ENCODE data around the gene ARHGEF9.
"Not testable (repeated sequence)": the region's sequence is repeated elsewhere in the genome, so short reads cannot be mapped to it uniquely, and the experiment has no call there.

The ARHGEF9 gene

DNA sequence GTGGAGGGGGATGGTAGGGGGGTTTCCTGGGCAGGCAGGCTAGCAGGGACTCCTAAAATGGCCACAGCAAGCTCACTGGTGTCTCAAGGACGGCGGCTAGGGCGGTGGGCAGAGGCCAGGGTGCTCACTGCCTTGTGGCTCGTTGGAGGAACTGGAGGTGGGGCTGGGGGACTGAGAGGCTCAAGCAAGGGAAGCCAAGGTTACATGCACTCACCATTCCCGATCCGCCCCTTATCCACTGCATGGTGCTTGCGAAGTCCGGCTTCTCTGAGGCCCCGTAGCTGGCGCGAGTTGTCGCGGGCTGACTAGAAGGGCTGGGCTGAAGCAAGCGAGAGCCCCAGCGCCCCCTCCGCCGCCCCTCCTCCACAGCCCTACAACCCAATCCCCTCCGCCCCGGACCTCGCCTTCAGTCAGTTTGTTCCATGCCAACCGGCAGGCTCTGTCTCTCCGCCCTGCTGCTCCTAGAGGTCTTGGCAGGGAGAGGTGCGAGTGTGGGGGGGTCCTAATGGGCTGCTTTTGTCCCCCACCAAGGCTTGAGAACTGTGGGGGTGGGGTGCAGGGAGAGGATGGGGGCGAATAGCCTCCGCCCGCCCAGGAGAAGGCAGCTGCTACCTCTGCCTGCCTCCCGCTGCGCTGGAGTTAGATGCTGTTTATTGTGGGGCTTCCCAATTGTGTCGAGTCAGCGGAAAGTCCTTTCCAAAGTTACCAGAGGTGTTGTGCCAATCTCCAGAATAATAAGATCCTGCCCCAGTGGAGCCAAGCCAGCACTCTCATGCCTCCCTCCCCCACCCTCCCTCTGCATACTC is at the start of gene ARHGEF9:
Gene ARHGEF9 (minus strand): TSS at position 313 of the 806 bp plus-strand sequence. CDS start 69 bp downstream, at position 244.
- H3K9ac ChIP-seq (ENCODE audit: low read length) = peak within 1 kb of the TSS; percentile 34
- no peak within 1 kb of the TSS for H3K4me3 ChIP-seq (ENCODE audit: low read length)

GRCh38 chrX:63825446-63825845 is 40.4 kb upstream of the ARHGEF9 start:
- H3K9ac ChIP-seq (ENCODE audit: low read length); H3K9me3 ChIP-seq (ENCODE audit: control insufficient read depth, low read length); H3K36me3 ChIP-seq (ENCODE audit: control insufficient read depth, insufficient read depth, low read length); H3K4me1 ChIP-seq (ENCODE audit: control insufficient read depth, insufficient read depth, low read length); H3K4me3 ChIP-seq (ENCODE audit: low read length); H3K27me3 ChIP-seq (ENCODE audit: control insufficient read depth, insufficient read depth, low read length): not testable (repeated sequence)

More for the DNA sequence above, at the start of gene ARHGEF9:
- no peaks in the 10 kb centered on the region for H3K9me3 ChIP-seq (ENCODE audit: control insufficient read depth, low read length)
- H3K4me1 ChIP-seq (ENCODE audit: control insufficient read depth, insufficient read depth, low read length) = no peaks in the 10 kb centered on the region
- no peaks in the 10 kb centered on the region for H3K27me3 ChIP-seq (ENCODE audit: control insufficient read depth, insufficient read depth, low read length)
- no peaks in the 10 kb centered on the region for H3K36me3 ChIP-seq (ENCODE audit: control insufficient read depth, insufficient read depth, low read length)

- no peaks in the 10 kb centered on the region for H3K27me3 ChIP-seq (ENCODE audit: control insufficient read depth, insufficient read depth, low read length)
- H3K9ac ChIP-seq (ENCODE audit: low read length) = no peak overlapping the region
- no peak overlapping the region for H3K4me3 ChIP-seq (ENCODE audit: low read length)
- no peaks in the 10 kb centered on the region for H3K4me1 ChIP-seq (ENCODE audit: control insufficient read depth, insufficient read depth, low read length)
- no peaks in the 10 kb centered on the region for H3K9me3 ChIP-seq (ENCODE audit: control insufficient read depth, low read length)
- no peaks in the 10 kb centered on the region for H3K36me3 ChIP-seq (ENCODE audit: control insufficient read depth, insufficient read depth, low read length)
Measured at GRCh38 chrX:63818156-63818555, 33.1 kb upstream of the ARHGEF9 start.

DNA sequence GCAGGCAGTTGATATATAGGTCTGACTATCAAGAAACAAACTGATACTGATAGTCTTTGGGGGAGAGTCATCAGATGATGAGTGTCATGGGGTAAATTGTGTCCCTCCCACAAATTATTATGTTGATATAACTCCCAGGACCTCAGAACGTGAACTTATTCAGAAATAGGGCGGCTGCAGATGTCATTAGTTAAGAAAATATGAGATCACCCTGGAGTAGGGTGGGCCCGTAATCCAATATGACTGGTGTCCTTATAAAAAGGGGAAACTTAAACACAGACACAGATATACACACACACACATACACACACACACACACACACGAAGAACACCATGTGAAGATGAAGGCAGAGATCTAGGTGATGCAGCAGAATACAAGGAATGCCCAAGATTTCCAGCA is 32.7 kb upstream of the ARHGEF9 start:
- Histone ChIP-seq H3K9me3 (ENCODE audit: control insufficient read depth, low read length) (no peaks in the 10 kb centered on the region), H3K9ac (ENCODE audit: low read length) (no peak overlapping the region), H3K27me3 (ENCODE audit: control insufficient read depth, insufficient read depth, low read length) (no peaks in the 10 kb centered on the region), H3K4me1 (ENCODE audit: control insufficient read depth, insufficient read depth, low read length) (no peaks in the 10 kb centered on the region), H3K36me3 (ENCODE audit: control insufficient read depth, insufficient read depth, low read length) (no peaks in the 10 kb centered on the region), H3K4me3 (ENCODE audit: low read length) (no peak overlapping the region)

DNA sequence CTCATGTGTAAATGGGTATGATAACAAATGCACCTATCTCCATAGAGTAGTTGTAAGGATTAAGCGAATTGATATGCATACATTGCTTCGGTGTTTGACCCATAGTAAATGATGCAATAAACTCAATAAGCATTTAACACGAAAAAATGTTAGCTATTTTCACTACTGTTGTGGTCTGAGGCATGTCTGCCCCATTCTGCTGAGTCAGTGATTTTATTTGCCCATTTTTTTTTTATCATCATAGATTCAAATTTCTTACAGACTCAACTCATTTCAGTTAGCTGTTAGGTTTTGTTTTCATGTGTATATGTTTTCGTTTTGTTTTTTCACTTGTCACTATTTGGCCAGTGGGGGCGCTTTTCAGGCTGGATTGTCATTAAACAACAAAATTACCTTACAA is 27.8 kb upstream of the ARHGEF9 start:
- Histone ChIP-seq H3K9me3 (ENCODE audit: control insufficient read depth, low read length) (no peaks in the 10 kb centered on the region), H3K36me3 (ENCODE audit: control insufficient read depth, insufficient read depth, low read length) (no peaks in the 10 kb centered on the region), H3K4me3 (ENCODE audit: low read length) (no peak overlapping the region), H3K4me1 (ENCODE audit: control insufficient read depth, insufficient read depth, low read length) (no peaks in the 10 kb centered on the region), H3K9ac (ENCODE audit: low read length) (no peak overlapping the region), H3K27me3 (ENCODE audit: control insufficient read depth, insufficient read depth, low read length) (no peaks in the 10 kb centered on the region)

DNA sequence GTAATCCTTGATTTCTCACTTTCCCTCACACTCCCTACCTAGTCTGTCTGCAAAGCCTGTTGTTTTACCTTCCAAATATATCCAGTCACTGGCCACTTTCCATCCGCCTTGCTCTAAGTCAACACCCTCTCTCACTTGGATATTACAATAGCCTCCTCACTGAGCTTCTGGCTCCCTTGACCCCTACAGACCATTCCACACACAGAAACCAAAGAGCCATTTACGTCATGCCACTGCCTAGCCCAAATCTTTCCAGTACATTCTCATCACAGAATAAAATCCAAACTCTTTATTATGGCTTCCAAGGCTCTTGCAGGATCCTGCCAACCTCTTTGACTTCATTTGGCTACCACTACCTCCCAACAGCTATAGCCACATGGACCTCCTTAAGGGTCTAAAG is 25.7 kb upstream of the ARHGEF9 start:
- H3K36me3 ChIP-seq (ENCODE audit: control insufficient read depth, insufficient read depth, low read length) = no peaks in the 10 kb centered on the region
- no peaks in the 10 kb centered on the region for H3K4me1 ChIP-seq (ENCODE audit: control insufficient read depth, insufficient read depth, low read length)
- H3K4me3 ChIP-seq (ENCODE audit: low read length) = no peak overlapping the region
- no peak overlapping the region for H3K9ac ChIP-seq (ENCODE audit: low read length)
- no peaks in the 10 kb centered on the region for H3K27me3 ChIP-seq (ENCODE audit: control insufficient read depth, insufficient read depth, low read length)
- H3K9me3 ChIP-seq (ENCODE audit: control insufficient read depth, low read length) = no peaks in the 10 kb centered on the region

GRCh38 chrX:63809173-63809572 is 24.2 kb upstream of the ARHGEF9 start:
- no peaks in the 10 kb centered on the region for H3K4me1 ChIP-seq (ENCODE audit: control insufficient read depth, insufficient read depth, low read length)
- H3K4me3 ChIP-seq (ENCODE audit: low read length) = no peak overlapping the region
- H3K9ac ChIP-seq (ENCODE audit: low read length) = no peak overlapping the region
- no peaks in the 10 kb centered on the region for H3K27me3 ChIP-seq (ENCODE audit: control insufficient read depth, insufficient read depth, low read length)
- H3K36me3 ChIP-seq (ENCODE audit: control insufficient read depth, insufficient read depth, low read length) = no peaks in the 10 kb centered on the region
- no peaks in the 10 kb centered on the region for H3K9me3 ChIP-seq (ENCODE audit: control insufficient read depth, low read length)

GRCh38 chrX:63795406-63795805 is 10.4 kb upstream of the ARHGEF9 start:
- not testable (repeated sequence) for H3K27me3 ChIP-seq (ENCODE audit: control insufficient read depth, insufficient read depth, low read length); H3K9ac ChIP-seq (ENCODE audit: low read length); H3K4me1 ChIP-seq (ENCODE audit: control insufficient read depth, insufficient read depth, low read length); H3K4me3 ChIP-seq (ENCODE audit: low read length); H3K9me3 ChIP-seq (ENCODE audit: control insufficient read depth, low read length); H3K36me3 ChIP-seq (ENCODE audit: control insufficient read depth, insufficient read depth, low read length)

DNA sequence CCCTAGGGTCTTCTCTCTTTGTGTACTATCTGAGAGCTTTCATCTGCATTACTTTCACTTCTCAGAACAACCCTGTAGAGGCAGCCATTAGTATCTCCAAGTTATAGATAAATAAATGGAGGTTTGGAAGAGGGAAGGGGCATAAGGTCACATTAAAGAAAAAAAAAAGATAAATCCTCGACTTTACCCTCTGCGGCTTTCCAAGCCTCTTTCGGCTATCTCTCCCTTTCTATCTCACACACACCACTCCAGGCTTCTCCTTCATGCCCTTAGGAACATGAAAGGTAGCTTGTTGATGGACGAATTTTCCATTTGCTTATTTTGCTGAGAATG is 660 bp upstream of the ARHGEF9 start:
- H3K9ac ChIP-seq (ENCODE audit: low read length) = no peak overlapping the region
- no peaks in the 10 kb centered on the region for H3K36me3 ChIP-seq (ENCODE audit: control insufficient read depth, insufficient read depth, low read length)
- no peaks in the 10 kb centered on the region for H3K9me3 ChIP-seq (ENCODE audit: control insufficient read depth, low read length)
- no peaks in the 10 kb centered on the region for H3K27me3 ChIP-seq (ENCODE audit: control insufficient read depth, insufficient read depth, low read length)
- no peak overlapping the region for H3K4me3 ChIP-seq (ENCODE audit: low read length)
- H3K4me1 ChIP-seq (ENCODE audit: control insufficient read depth, insufficient read depth, low read length) = no peaks in the 10 kb centered on the region

GRCh38 chrX:63784346-63784901 is 590 bp downstream of the ARHGEF9 start:
- peak overlapping the region; percentile 34 for H3K9ac ChIP-seq (ENCODE audit: low read length)

DNA sequence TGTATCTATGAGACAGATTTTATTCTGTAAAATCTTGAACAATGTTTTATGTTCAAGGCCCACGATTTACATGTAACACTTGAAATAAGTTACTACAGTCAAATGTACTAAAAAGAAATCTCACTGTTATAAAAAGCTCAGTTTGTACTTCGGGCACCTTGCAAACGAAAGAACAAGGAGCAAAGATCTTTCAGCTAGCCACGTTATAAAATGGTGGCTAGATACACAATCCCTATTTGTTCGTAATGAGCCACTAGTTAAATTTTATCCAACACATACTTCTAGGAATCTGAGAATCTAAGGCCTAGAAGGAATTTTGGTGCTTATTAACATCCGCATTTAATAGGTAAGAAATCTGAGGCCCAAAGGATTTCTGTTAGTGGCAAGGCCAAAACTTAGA is 2.5 kb downstream of the ARHGEF9 start:
- no peaks in the 10 kb centered on the region for H3K4me1 ChIP-seq (ENCODE audit: control insufficient read depth, insufficient read depth, low read length)
- no peak overlapping the region for H3K9ac ChIP-seq (ENCODE audit: low read length)
- H3K4me3 ChIP-seq (ENCODE audit: low read length) = no peak overlapping the region
- no peaks in the 10 kb centered on the region for H3K36me3 ChIP-seq (ENCODE audit: control insufficient read depth, insufficient read depth, low read length)
- H3K9me3 ChIP-seq (ENCODE audit: control insufficient read depth, low read length) = no peaks in the 10 kb centered on the region
- no peaks in the 10 kb centered on the region for H3K27me3 ChIP-seq (ENCODE audit: control insufficient read depth, insufficient read depth, low read length)

More at GRCh38 chrX:63784346-63784901, 590 bp downstream of the ARHGEF9 start:
- Histone ChIP-seq H3K9me3 (ENCODE audit: control insufficient read depth, low read length) (no peaks in the 10 kb centered on the region), H3K4me1 (ENCODE audit: control insufficient read depth, insufficient read depth, low read length) (no peaks in the 10 kb centered on the region), H3K27me3 (ENCODE audit: control insufficient read depth, insufficient read depth, low read length) (no peaks in the 10 kb centered on the region), H3K36me3 (ENCODE audit: control insufficient read depth, insufficient read depth, low read length) (no peaks in the 10 kb centered on the region), H3K4me3 (ENCODE audit: low read length) (no peak overlapping the region)

GRCh38 chrX:63768760-63769159 is 16.3 kb downstream of the ARHGEF9 start:
- Histone ChIP-seq H3K36me3 (ENCODE audit: control insufficient read depth, insufficient read depth, low read length) (no peaks in the 10 kb centered on the region), H3K4me1 (ENCODE audit: control insufficient read depth, insufficient read depth, low read length) (no peaks in the 10 kb centered on the region), H3K27me3 (ENCODE audit: control insufficient read depth, insufficient read depth, low read length) (no peaks in the 10 kb centered on the region), H3K4me3 (ENCODE audit: low read length) (no peak overlapping the region), H3K9ac (ENCODE audit: low read length) (no peak overlapping the region), H3K9me3 (ENCODE audit: control insufficient read depth, low read length) (no peaks in the 10 kb centered on the region)

All from mucosa of stomach (tissue), 1 donor.